ENCODE results near the gene LMF1.

GRCh38 chr16:991345-991744, 20.6 kb upstream of the LMF1 start:
- TF ChIP-seq CTCF (conservative IDR thresholded peaks at IDR 0.05; ENCODE audit: low read depth, low read length) (no peak), EZH2phosphoT487 (IDR thresholded peaks at IDR 0.05; ENCODE audit: borderline replicate concordance, low read length) (no peak)
